Caco-2 (cell line): ENCODE measurements around the gene NFIA. TPM values are rescaled to one million over a fixed set of nuclear protein-coding genes. Genes with fewer than 3 reads are reported as not detected.

Source experiments
- BruUV-seq: library from RNA; stranded (reverse); fragments of 400-500 nt; replicated peaks from 2 replicates; lab custom pipeline; 2021; lab: Mats Ljungman, UMichigan
- CTCF ChIA-PET: fragments of 300-600 bp; sonication (Branson Sonifier 250); formaldehyde crosslinking; loops from one replicate; lab custom pipeline; 2022; ENCODE audit warnings: antibody characterized with exemption; lab: Charles Lee
- POLR2A ChIA-PET: fragments of 300-600 bp; sonication (Branson Sonifier 250); formaldehyde crosslinking; loops from one replicate; lab custom pipeline; 2022; ENCODE audit warnings: antibody characterized with exemption; lab: Charles Lee
- DNase-seq, 2 experiments: peaks; one replicate each; pipeline versions ENCODE4 v3.0.0 to v3.0.0-alpha.2; 2020 to 2022
- H3K27me3 ChIP-seq: replicated peaks from 2 replicates; pipeline ENCODE4 v1.6.0; 2011; ENCODE audit warnings: low read length; ENCODE audit not compliant: control insufficient read depth, insufficient read depth
- H3K36me3 ChIP-seq: 2 replicates; pipeline ENCODE4 v1.5.1; 2011; ENCODE audit warnings: low read length; ENCODE audit not compliant: control insufficient read depth, insufficient read depth
- H3K4me1 ChIP-seq: fragments of 250-450 bp; sonication (Bioruptor Pico); 2 replicates; pipeline ENCODE4 v1.5.1; 2020; ENCODE audit warnings: mild to moderate bottlenecking
- H3K4me3 ChIP-seq: 2 replicates; pipeline ENCODE4 v1.5.1; 2011; ENCODE audit warnings: low read depth, mild to moderate bottlenecking, control low read depth, low read length
- H3K9me3 ChIP-seq: fragments of 250-450 bp; sonication (Bioruptor Pico); 2 replicates; pipeline ENCODE4 v1.5.1; 2020; ENCODE audit warnings: mild to moderate bottlenecking, moderate library complexity
- H3K27ac Mint-ChIP-seq: one replicate; pipeline ENCODE4 v1.8.0; 2022; ENCODE audit warnings: mixed read lengths; ENCODE audit not compliant: unreplicated experiment
- H3K27me3 Mint-ChIP-seq: one replicate; pipeline ENCODE4 v1.8.0; 2022; ENCODE audit warnings: mixed read lengths; ENCODE audit not compliant: insufficient read depth, unreplicated experiment
- H3K36me3 Mint-ChIP-seq: one replicate; pipeline ENCODE4 v1.8.0; 2022; ENCODE audit warnings: mild to moderate bottlenecking, mixed read lengths; ENCODE audit not compliant: insufficient read depth, unreplicated experiment
- H3K4me1 Mint-ChIP-seq: one replicate; pipeline ENCODE4 v1.8.0; 2022; ENCODE audit warnings: low read depth, mixed read lengths; ENCODE audit not compliant: unreplicated experiment
- H3K4me3 Mint-ChIP-seq: one replicate; pipeline ENCODE4 v1.8.0; 2022; ENCODE audit warnings: mild to moderate bottlenecking, moderate library complexity, mixed read lengths; ENCODE audit not compliant: unreplicated experiment
- H3K9me3 Mint-ChIP-seq: one replicate; pipeline ENCODE4 v1.8.0; 2022; ENCODE audit warnings: mixed read lengths; ENCODE audit not compliant: unreplicated experiment
- intact Hi-C: fragments of 100-400 bp; cut with micrococcal nuclease; formaldehyde crosslinking; loops from one replicate; pipeline ENCODE4 v1.10.0; 2022; ENCODE audit not compliant: unreplicated experiment
- total RNA-seq: library from RNA; stranded (reverse); gene quantifications from 2 replicates; pipeline ENCODE4 v1.2.3, GENCODE V29; 2022
- TF ChIP-seq, protein P1 (sequence below), 2 experiments: fragments of 200-600 bp in 1 of 2; IDR thresholded peaks; 1 replicate in 1 of 2; 2 replicates in 1 of 2; pipeline versions ENCODE4 v1.5.1 to v1.8.0; 2011 to 2022; ENCODE audit warnings: antibody characterized with exemption in 1 of 2, control low read depth in 1 of 2, inconsistent platforms in 1 of 2, low read depth in 1 of 2, low read length in 1 of 2, mild to moderate bottlenecking in 1 of 2, moderate library complexity in 1 of 2; ENCODE audit not compliant: insufficient read depth in 1 of 2, severe bottlenecking in 1 of 2, unreplicated experiment in 1 of 2

Gene NFIA
- total RNA-seq, 1 experiment from 2014 or later: 1.4 TPM

DNA sequence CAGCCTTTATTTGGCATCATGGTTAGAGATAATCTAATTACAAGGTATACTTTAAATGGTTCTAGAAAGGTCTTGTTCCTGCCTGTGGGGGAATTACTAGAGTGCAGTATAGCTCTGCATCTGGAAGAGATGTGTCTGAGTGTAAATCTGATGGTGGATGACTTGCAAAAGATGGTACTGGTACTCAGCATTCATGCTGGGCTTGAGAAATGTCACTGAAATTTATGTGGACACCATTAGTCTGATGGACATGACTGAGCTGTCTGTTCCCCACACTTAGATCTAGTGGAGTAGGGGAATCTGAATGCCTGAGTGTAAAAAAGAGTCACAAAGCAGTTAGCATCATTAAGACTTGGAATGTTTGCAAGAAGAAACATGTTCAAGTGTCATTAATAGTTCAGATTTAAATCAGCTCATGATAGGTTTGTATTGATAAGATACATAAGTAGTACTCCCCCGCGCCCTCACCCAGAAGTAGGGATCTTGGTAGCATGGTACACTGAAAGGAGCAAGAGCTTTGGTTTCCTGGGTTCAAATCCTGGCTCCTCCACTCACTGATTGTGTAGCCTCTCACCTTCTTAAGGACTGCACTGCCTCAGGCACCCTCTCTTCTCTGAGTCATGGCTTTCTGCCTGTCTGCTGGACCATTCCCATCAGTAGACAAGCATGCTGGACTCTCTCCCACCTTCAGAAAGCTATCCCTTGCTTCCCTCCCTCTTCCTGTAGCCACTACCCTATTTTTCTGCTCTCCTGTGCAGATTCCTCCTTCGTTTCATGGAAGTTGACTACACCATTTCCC, 292.9 kb downstream of the NFIA start:
- H3K36me3 ChIP-seq: no peaks in the 10 kb centered on the region
- no peak overlapping the region for H3K4me3 Mint-ChIP-seq
- no peaks in the 10 kb centered on the region for H3K27me3 ChIP-seq
- BruUV-seq: no TSS peak
- TF ChIP-seq, protein P1, sequence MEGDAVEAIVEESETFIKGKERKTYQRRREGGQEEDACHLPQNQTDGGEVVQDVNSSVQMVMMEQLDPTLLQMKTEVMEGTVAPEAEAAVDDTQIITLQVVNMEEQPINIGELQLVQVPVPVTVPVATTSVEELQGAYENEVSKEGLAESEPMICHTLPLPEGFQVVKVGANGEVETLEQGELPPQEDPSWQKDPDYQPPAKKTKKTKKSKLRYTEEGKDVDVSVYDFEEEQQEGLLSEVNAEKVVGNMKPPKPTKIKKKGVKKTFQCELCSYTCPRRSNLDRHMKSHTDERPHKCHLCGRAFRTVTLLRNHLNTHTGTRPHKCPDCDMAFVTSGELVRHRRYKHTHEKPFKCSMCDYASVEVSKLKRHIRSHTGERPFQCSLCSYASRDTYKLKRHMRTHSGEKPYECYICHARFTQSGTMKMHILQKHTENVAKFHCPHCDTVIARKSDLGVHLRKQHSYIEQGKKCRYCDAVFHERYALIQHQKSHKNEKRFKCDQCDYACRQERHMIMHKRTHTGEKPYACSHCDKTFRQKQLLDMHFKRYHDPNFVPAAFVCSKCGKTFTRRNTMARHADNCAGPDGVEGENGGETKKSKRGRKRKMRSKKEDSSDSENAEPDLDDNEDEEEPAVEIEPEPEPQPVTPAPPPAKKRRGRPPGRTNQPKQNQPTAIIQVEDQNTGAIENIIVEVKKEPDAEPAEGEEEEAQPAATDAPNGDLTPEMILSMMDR (IDR thresholded peaks at IDR 0.05; ENCODE audit: insufficient read depth in 1 of 2, low read depth in 1 of 2, low read length in 1 of 2, severe bottlenecking in 1 of 2, unreplicated experiment in 1 of 2): no peak
- ChIA-PET POLR2A (no interaction called here), CTCF (no interaction called here)
- H3K27ac Mint-ChIP-seq: no peak overlapping the region
- no peaks in the 10 kb centered on the region for H3K9me3 Mint-ChIP-seq
- DNase-seq: no peak
- peaks cover 7% of the 10 kb centered on the region for H3K4me1 Mint-ChIP-seq
- no peaks in the 10 kb centered on the region for H3K4me1 ChIP-seq
- H3K4me3 ChIP-seq: no peak overlapping the region
- intact Hi-C loops: no loop called here
- no peaks in the 10 kb centered on the region for H3K27me3 Mint-ChIP-seq
- H3K36me3 Mint-ChIP-seq: no peaks in the 10 kb centered on the region
- H3K9me3 ChIP-seq: no peaks in the 10 kb centered on the region

DNA sequence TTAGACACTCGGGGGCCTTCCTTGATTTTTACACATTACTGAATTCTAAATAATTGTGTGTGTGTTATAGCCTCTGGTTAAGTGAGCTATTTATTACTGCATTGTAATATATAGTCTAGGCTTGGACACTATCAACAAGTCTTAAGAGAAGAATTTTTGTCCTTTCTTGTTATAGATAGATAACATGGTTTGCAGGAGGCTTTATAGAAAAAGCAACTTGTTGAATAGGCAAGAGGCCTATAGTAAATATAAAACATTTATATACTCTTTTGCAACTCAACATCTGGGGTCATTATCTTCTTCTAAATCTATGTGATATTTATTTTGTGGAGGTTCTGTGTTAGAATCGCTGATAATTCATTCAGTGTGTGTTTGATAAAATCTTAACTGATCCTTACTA, 293.8 kb downstream of the NFIA start:
- intact Hi-C loops: no loop called here
- Histone ChIP-seq H3K4me3 (no peak overlapping the region), H3K36me3 (no peaks in the 10 kb centered on the region), H3K9me3 (no peaks in the 10 kb centered on the region), H3K4me1 (no peaks in the 10 kb centered on the region), H3K27me3 (no peaks in the 10 kb centered on the region)
- TF ChIP-seq, protein P1 (IDR thresholded peaks at IDR 0.05; ENCODE audit: insufficient read depth in 1 of 2, low read depth in 1 of 2, low read length in 1 of 2, severe bottlenecking in 1 of 2, unreplicated experiment in 1 of 2): no peak
- CTCF ChIA-PET: no interaction called here
- H3K27me3 Mint-ChIP-seq: no peaks in the 10 kb centered on the region
- DNase-seq: no peak
- peaks cover 7% of the 10 kb centered on the region for H3K4me1 Mint-ChIP-seq
- no peaks in the 10 kb centered on the region for H3K9me3 Mint-ChIP-seq
- no peaks in the 10 kb centered on the region for H3K36me3 Mint-ChIP-seq
- no peak overlapping the region for H3K4me3 Mint-ChIP-seq
- H3K27ac Mint-ChIP-seq: no peak overlapping the region
- POLR2A ChIA-PET: no interaction called here
- BruUV-seq: no TSS peak

DNA sequence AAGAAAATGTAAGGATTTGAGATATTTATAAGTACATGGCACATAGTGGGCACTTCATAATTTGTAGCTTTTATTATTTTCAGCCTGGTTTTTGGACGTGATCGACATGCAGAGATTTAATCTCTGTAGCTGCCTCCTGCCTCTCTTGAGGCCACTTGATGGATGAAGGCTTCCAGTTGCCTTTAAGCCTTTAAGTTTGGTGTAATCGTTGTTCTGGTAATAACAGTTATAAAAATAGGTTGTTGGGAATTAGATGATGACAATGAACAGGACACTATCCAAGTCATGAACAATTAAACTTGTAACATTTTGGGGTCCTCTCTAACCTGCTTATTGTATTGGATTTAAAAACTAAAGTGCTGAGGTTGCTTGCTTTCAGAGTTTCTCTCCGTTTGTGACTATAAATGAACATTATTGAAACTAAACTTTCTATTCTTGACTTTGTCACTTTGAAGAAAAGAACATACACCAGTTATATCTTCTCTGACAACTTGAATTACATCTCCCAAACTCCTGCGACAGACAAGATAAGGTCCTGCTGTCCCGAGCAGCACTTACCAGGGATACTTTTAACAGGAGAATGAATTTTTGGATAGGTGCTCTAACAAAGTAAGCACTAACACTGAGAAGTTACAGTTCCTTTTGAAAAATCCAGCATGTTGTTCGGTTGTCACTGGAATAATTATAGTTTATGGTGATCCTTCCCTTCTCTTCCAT, 295.0 kb downstream of the NFIA start:
- Mint-ChIP-seq H3K4me3 (no peak overlapping the region), H3K9me3 (no peaks in the 10 kb centered on the region), H3K27me3 (no peaks in the 10 kb centered on the region), H3K4me1 (peaks cover 7% of the 10 kb centered on the region), H3K27ac (no peak overlapping the region), H3K36me3 (no peaks in the 10 kb centered on the region)
- no TSS peak for BruUV-seq
- Histone ChIP-seq H3K27me3 (no peaks in the 10 kb centered on the region), H3K9me3 (no peaks in the 10 kb centered on the region), H3K4me3 (no peak overlapping the region), H3K4me1 (no peaks in the 10 kb centered on the region), H3K36me3 (no peaks in the 10 kb centered on the region)
- DNase-seq: no peak
- POLR2A ChIA-PET: no interaction called here
- intact Hi-C loops: no loop called here
- TF ChIP-seq, protein P1 (IDR thresholded peaks at IDR 0.05; ENCODE audit: insufficient read depth in 1 of 2, low read depth in 1 of 2, low read length in 1 of 2, severe bottlenecking in 1 of 2, unreplicated experiment in 1 of 2): no peak
- CTCF ChIA-PET: no interaction called here
